GM19023 (cell line): ENCODE measurements around the gene RAN.
A peak's percentile ranks its signal among the peaks of the same experiment; 100 is the strongest.
"Not testable (repeated sequence)": the region's sequence is repeated elsewhere in the genome, so short reads cannot be mapped to it uniquely, and the experiment has no call there.

Source experiments
- ATAC-seq: cut with Tn5 transposase; IDR thresholded peaks from one replicate; pipeline ENCODE4 v1.9.1; 2021; ENCODE audit warnings: mild to moderate bottlenecking, moderate library complexity; ENCODE audit not compliant: unreplicated experiment

RAN gene

GRCh38 chr12:130878193-130879185 is 6.6 kb downstream of the RAN start:
- no peak for ATAC-seq

GRCh38 chr12:130879212-130879686 is 7.4 kb downstream of the RAN start:
- ATAC-seq = peak; percentile 72

DNA sequence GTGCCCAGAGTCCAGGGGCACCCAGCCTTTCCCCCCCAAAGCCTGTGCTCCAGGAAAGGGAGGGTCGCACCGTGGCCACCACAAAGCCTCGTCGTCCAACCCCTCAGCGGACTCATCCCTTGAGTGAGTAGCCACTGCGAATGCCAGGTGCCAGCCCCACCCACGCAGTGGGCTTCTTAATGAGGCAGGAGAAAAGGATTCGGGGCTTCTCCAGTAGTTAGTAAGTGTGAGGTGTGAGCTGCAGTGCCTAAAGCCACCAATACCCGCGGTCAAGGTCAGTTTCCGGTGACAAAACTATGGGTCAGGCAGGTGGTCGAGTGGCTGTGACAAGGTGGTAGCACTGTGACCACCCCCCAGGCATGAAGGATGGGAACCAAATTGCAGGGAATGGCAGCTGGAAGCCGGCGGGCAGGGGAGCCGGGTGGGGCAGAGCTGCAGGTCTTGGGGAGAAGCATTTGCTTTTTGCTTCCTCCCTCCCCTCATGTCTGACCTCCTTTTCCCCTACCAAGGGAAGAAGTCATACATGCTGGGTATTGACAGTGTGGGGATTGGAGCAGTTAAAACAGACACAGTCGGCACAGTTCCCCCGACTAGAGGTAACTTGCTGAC is 8.0 kb downstream of the RAN start:
- peak; percentile 26 for ATAC-seq

DNA sequence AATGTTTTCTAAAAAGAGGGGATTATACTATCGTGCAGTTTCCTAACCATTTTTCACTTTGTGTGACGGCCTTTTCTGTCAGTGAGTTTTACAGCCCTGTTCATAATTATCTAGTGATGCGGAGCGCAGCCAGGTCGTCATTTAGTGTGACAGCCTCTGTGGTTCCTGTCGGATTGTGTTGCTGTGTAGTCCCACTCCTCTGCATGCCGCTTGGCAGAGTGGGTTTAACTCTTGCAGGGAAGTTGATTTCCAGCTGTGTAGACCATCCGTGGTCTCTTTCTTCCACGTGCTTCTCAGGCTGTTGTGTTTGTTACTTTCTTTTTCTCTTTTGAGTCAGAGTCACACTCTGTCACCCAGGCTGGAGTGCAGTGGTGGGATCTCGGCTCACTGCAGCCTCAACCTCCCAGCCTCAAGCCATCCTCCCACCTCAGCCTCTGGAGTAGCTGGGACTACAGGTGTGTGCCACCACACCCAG is 8.6 kb downstream of the RAN start:
- ATAC-seq = peak; percentile 52

DNA sequence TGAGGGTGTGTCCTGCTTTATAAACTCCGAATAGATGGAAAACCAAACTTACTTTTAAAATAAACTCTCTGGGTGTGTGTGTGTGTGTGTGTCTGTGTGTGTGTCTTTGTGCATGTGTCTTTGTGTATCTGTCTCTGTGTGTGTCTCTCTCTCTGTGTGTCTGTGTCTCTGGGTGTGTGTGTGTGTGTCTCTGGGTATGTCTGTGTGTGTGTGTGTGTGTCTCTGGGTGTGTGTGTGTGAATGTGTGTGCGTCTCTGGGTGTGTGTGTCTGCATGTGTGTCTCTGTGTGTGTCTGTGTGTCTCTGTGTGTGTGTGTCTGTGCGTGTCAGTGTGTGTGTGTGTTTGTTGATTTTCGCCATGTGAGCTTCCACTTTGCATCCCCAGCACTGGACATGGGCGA is 9.2 kb downstream of the RAN start:
- ATAC-seq = no peak

- ATAC-seq = no peak
Observed at GRCh38 chr12:130881548-130881947, 9.7 kb downstream of the RAN start.

DNA sequence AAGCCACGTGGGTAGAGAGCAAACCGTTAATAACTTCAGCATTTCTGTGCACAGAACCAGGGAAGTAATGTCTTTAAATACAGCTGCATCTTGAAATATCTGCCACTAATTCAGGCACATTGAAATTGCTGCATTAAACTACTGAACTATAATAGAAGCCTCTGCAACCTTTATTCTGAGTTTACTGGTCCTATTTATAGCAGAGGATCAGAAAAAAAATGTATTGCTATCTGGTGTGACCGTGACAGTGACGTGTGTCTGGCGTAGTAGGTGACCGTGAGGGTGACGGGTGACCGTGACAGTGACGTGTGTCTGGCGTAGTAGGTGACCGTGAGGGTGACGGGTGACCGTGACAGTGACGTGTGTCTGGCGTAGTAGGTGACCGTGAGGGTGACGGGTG is 15.3 kb downstream of the RAN start:
- not testable (repeated sequence) for ATAC-seq

GRCh38 chr12:130904064-130904463 is 32.2 kb downstream of the RAN start:
- no peak for ATAC-seq

- not testable (repeated sequence) for ATAC-seq
Observed at GRCh38 chr12:130904936-130905455, 33.1 kb downstream of the RAN start.

DNA sequence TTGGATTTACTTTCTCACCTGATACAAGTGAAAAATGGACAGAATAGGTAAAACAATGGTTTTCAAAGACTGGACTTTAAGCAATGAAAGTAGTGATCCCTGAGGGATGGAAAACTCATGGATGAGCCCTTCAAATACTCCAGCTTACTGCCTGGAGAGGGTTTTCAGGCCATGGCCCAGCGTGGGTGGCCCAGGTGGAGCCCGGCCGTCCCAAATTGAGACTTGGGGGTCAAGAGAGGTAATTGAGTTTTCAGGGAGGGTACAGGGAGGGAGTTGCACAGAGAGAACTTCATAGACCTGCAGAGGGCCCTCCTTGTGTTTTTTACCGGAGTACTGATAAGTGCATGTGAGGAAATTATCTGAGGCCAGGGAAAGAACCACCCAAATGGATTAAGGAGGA is 37.2 kb downstream of the RAN start:
- no peak for ATAC-seq

DNA sequence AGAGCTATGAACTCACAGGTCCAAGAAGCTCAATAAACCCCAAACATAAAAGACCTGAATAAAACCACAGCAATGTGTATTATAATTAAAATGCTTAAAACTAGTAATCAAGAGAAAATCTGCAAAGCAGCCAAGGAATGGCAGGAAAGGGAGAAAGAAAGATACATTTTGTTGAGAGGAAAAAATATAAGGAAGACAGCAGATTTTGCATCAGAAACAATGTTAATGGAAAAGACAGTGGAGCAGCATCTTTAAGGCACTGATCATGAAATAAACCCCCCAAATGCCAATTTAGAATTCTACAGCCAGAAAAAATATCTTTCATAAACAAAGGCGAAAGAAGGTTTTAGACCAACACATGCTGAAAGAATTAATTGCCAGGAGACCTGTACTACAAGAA is 39.3 kb downstream of the RAN start:
- ATAC-seq = no peak

DNA sequence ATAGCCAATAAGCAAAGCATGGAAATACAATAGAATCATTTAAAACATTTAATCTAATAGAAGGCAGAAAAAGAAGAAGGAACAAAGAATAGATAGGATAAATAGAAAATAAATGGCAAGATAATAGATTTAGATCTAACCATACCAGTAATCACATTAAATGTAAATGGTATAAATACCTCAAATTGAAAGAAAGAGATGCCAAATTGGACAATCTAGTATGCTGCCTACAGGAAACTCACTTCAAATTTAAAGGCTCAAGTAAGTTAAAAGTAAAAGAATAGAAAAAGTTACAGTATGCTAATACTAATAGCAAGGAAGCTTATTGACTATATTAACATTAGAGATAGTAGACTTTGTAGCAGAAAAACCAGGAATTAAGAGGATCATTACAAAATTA is 40.1 kb downstream of the RAN start:
- no peak for ATAC-seq

DNA sequence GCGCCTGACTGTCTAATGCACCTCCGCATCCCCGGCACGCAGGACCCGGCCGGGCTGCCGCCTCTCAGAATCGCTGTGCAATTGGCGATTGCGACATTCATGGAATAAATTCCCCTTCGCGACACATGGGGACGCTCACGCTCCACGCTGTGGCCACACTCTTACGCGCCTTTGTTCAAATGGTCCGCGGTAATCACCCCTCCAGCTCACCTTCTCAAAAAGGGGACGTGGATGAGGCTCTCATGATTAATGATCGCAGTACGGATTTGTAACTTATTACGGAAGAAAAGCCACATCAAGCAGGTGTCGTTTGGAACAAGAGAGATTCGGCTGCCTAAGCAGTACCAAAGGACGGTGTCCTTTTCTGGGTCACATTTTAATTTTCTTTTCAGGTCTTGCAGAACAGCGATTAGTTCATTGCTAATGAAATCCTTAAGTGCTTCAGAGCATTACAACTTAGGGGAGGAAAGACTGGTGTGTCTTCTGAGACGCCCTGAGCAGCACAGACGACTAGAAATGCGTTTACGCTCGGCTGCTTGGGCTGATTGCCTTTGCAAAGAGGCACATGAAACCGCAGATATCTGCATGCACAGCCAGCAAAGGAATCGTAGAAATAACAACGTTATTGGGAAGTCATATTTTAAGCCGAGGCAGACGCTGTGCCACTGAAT is 44.5 kb downstream of the RAN start:
- no peak for ATAC-seq

DNA sequence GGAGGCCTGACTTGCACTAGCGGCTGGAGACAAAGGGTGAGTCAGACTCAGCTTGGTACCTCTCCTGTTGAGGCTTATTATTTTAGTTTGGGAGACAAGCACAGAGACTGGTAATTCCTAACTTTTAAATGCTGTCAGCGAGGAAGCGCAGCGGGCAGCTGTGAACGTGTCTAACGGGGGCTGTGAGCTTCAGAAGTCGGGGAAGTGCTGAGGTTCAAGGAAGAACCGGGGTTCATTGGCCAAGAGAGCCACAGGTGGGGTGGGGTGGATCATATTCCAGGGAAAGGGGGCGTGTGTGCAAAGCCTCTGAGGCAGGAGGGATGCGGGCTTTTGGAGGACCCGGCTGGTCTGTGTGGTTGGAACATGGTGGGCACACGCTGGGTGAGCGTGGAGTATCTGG is 45.7 kb downstream of the RAN start:
- no peak for ATAC-seq

- no peak for ATAC-seq
Observed at GRCh38 chr12:130919086-130919485, 47.2 kb downstream of the RAN start.

DNA sequence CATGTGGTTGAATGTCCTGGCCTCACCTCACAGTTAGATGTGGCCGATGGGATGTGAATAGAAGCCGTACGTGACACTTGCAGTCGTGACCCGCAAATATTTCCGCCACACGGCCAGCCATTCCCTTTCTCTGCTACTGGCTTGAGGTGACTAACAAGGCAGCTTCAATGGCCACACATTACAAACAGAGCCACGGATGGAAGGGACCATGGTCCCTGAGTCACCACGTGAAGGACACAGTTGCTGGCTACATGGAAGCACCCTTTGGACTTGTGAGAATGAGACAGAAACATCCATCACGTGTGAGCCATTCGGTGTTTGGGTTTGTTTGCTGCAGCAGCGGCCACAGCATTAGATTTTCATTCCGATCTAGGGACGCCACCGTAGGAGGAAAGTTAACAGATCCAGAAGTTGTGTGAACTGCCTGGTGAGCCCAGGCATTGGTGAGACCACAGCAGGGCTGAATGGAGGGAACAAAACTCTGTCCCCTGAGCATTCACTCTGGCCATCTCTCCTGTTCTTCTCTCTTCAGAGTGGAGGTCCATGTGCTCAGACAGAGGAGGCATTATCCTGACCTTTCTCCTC is 48.3 kb downstream of the RAN start:
- ATAC-seq = no peak

- no peak for ATAC-seq
Observed at GRCh38 chr12:130920723-130921381, 49.0 kb downstream of the RAN start.

GRCh38 chr12:130922511-130922953 is 50.7 kb downstream of the RAN start:
- ATAC-seq = no peak

DNA sequence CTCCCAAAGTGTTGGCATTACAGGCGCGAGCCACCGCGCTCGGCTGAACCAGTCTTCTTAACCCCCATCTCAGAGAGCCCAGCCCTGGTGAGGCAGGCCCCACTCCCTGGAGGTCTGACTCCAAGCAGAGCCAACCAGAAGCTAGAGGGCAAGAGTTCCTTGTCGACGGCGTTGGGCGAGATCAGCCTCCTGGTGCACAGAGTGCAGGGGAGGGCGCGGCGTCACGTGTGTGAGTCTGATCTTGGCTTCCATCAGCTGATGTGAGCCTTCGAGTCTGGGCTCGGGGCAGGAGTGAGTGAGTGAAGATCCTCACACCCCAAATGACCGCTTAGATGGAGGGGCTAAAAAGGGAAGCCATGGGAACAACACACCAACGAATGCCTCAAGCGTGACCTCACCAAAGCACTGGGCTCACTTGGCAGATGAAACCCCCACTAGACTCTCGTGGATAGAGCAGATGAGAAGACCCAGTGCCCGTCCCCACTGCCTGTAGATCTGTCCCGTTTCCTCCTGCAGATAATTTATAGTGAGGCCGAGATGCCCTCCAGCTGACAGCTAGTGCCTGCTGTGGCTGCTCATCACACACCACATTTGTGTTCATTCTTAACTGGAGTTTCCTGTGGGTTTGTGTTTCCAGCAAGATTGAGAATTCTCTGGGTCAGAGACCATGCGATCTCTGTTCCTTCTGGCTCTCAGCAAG is 53.2 kb downstream of the RAN start:
- ATAC-seq = no peak

DNA sequence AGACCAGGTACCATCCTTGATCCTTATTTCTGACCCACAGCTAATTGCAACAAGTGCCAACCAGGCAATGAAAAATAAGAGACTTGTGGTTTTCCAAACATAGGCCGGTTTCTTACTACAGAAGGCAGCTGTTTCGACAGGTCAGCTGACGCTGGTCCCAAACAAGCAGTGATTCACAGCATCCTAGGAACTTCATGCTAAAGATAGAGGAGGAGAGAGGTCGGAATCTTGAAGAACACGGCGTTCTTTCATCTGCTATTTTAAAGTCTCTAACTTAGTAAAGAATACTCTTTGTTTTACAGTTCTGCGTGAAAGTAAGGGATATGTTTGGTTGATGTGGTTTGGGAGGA is 53.8 kb downstream of the RAN start:
- ATAC-seq = no peak
